Measurements from ENCODE around the gene ABCC6.

DNA sequence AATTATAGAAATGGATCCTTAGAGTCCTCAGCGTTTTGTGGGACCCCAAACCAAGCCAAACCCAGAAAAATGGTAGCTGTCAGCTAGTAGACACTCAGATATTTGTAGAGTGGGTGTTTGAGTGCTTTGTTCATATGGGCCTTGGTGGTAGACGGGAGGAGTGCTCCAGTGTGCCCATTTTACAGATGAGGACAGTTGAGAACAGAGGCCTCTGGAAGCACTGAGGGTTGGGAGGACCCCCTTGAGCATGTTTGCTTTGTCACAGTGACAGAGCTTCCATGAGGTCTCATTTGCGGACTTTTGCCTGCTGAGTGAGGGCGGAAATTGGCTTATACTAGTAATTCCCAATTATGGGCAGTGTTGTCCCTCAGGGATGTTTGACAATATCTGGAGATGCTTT, 111.7 kb downstream of the ABCC6 start:
- TF ChIP-seq, protein P1, sequence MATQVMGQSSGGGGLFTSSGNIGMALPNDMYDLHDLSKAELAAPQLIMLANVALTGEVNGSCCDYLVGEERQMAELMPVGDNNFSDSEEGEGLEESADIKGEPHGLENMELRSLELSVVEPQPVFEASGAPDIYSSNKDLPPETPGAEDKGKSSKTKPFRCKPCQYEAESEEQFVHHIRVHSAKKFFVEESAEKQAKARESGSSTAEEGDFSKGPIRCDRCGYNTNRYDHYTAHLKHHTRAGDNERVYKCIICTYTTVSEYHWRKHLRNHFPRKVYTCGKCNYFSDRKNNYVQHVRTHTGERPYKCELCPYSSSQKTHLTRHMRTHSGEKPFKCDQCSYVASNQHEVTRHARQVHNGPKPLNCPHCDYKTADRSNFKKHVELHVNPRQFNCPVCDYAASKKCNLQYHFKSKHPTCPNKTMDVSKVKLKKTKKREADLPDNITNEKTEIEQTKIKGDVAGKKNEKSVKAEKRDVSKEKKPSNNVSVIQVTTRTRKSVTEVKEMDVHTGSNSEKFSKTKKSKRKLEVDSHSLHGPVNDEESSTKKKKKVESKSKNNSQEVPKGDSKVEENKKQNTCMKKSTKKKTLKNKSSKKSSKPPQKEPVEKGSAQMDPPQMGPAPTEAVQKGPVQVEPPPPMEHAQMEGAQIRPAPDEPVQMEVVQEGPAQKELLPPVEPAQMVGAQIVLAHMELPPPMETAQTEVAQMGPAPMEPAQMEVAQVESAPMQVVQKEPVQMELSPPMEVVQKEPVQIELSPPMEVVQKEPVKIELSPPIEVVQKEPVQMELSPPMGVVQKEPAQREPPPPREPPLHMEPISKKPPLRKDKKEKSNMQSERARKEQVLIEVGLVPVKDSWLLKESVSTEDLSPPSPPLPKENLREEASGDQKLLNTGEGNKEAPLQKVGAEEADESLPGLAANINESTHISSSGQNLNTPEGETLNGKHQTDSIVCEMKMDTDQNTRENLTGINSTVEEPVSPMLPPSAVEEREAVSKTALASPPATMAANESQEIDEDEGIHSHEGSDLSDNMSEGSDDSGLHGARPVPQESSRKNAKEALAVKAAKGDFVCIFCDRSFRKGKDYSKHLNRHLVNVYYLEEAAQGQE (IDR thresholded peaks at IDR 0.05; ENCODE audit: low read depth) = no peak
- TF ChIP-seq, protein P2, sequence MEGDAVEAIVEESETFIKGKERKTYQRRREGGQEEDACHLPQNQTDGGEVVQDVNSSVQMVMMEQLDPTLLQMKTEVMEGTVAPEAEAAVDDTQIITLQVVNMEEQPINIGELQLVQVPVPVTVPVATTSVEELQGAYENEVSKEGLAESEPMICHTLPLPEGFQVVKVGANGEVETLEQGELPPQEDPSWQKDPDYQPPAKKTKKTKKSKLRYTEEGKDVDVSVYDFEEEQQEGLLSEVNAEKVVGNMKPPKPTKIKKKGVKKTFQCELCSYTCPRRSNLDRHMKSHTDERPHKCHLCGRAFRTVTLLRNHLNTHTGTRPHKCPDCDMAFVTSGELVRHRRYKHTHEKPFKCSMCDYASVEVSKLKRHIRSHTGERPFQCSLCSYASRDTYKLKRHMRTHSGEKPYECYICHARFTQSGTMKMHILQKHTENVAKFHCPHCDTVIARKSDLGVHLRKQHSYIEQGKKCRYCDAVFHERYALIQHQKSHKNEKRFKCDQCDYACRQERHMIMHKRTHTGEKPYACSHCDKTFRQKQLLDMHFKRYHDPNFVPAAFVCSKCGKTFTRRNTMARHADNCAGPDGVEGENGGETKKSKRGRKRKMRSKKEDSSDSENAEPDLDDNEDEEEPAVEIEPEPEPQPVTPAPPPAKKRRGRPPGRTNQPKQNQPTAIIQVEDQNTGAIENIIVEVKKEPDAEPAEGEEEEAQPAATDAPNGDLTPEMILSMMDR (IDR thresholded peaks at IDR 0.05 in 2 of 3, conservative IDR thresholded peaks at IDR 0.05 in 1 of 3; ENCODE audit: borderline replicate concordance in 1 of 3, insufficient read depth in 1 of 3, low read depth in 2 of 3, low read length in 2 of 3) = no peak
- TF ChIP-seq POLR2AphosphoS5 (IDR thresholded peaks at IDR 0.05; ENCODE audit: low read depth, low read length) = no peak
- TF ChIP-seq EZH2phosphoT487 (IDR thresholded peaks at IDR 0.05; ENCODE audit: borderline replicate concordance) = no peak
- TF ChIP-seq ZFX (IDR thresholded peaks at IDR 0.05) = no peak
- TF ChIP-seq POLR2A (IDR thresholded peaks at IDR 0.05; ENCODE audit: borderline replicate concordance, extremely low read depth, insufficient read depth, insufficient read length) = no peak
- TF ChIP-seq, protein P3, sequence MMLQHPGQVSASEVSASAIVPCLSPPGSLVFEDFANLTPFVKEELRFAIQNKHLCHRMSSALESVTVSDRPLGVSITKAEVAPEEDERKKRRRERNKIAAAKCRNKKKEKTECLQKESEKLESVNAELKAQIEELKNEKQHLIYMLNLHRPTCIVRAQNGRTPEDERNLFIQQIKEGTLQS (IDR thresholded peaks at IDR 0.05) = no peak
- no peak for TF ChIP-seq ELF1 (IDR thresholded peaks at IDR 0.05; ENCODE audit: borderline replicate concordance, low read depth)
- no peak for TF ChIP-seq RAD21 (IDR thresholded peaks at IDR 0.05; ENCODE audit: low read depth)
- TF ChIP-seq EGR1 (IDR thresholded peaks at IDR 0.05; ENCODE audit: low read depth) = no peak
- no peak for TF ChIP-seq CEBPB (IDR thresholded peaks at IDR 0.05; ENCODE audit: low read depth)
- TF ChIP-seq TCF7L2 (IDR thresholded peaks at IDR 0.05; ENCODE audit: borderline replicate concordance, extremely low read depth, insufficient read depth, insufficient read length) = no peak
- no peak for TF ChIP-seq EZH2 (IDR thresholded peaks at IDR 0.05)

Data from HCT116 (cell line).